ENCODE measurements around the gene NKG7. TPM values are rescaled to one million over a fixed set of nuclear protein-coding genes. Genes with fewer than 3 reads are reported as not detected.

The NKG7 gene
- polyA plus RNA-seq, 12 donors: 1.1 to 6.1 (median 2.3) TPM; not detected in 2

- DNase-seq: peak; percentile 72
Observed at GRCh38 chr19:51338563-51339312, 33.7 kb downstream of the NKG7 start.

GRCh38 chr19:51337861-51338562 is 34.4 kb downstream of the NKG7 start:
- no peak for DNase-seq

- DNase-seq: no peak
Observed at GRCh38 chr19:51337141-51337860, 35.2 kb downstream of the NKG7 start.

- no peak for DNase-seq
Observed at GRCh38 chr19:51333836-51334460, 38.5 kb downstream of the NKG7 start.

- no peak for DNase-seq
Observed at GRCh38 chr19:51331716-51332115, 40.7 kb downstream of the NKG7 start.

- no peak for DNase-seq
Observed at GRCh38 chr19:51331193-51331592, 41.3 kb downstream of the NKG7 start.

- DNase-seq: no peak
Observed at GRCh38 chr19:51330366-51330765, 42.1 kb downstream of the NKG7 start.

GRCh38 chr19:51329411-51329810 is 43.0 kb downstream of the NKG7 start:
- no peak for DNase-seq

GRCh38 chr19:51327066-51328001 is 45.1 kb downstream of the NKG7 start:
- peak; percentile 22 for DNase-seq

- DNase-seq: no peak
Observed at GRCh38 chr19:51326216-51327065, 46.0 kb downstream of the NKG7 start.

- no peak for DNase-seq
Observed at GRCh38 chr19:51325161-51325976, 47.1 kb downstream of the NKG7 start.

- DNase-seq: no peak
Observed at GRCh38 chr19:51324167-51324481, 48.3 kb downstream of the NKG7 start.

- no peak for DNase-seq
Observed at GRCh38 chr19:51323481-51324166, 48.8 kb downstream of the NKG7 start.

GRCh38 chr19:51321799-51322198 is 50.7 kb downstream of the NKG7 start:
- no peak for DNase-seq
